HG03442 (cell line): Measurements from ENCODE around the gene ZSCAN5A.
"Not testable (repeated sequence)": the region's sequence is repeated elsewhere in the genome, so short reads cannot be mapped to it uniquely, and the experiment has no call there.

Source experiments
- ATAC-seq: cut with Tn5 transposase; IDR thresholded peaks from one replicate; pipeline ENCODE4 v1.9.1; 2021; ENCODE audit warnings: mild to moderate bottlenecking, moderate library complexity; ENCODE audit not compliant: unreplicated experiment

The ZSCAN5A gene

DNA sequence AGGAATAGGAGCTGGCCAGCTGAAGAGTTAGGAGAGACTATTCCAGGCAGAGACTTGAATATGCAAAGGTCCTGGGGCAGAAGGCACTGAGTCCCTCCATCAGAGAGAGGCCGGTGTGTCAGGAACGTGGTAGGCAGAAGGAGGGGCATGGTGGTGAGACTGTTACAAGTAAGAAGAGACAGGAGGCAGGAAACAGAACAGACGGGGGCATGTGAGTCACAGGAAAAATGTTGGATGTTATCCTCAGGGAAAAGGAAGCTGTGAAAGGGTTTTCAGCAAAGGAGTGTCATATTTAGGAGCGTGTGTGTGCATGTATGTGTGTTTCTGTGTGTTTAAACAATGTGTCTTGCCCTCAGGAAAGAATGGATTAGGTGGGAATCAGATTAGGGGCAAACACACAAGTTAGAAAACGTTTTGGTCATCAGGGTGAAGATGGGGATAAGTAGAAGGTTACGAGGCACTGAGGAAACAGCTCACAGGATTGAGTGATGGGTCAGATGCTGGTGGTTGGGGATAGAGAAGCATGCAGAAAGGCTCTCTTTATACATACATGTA, 41.0 kb downstream of the ZSCAN5A start:
- ATAC-seq = no peak

DNA sequence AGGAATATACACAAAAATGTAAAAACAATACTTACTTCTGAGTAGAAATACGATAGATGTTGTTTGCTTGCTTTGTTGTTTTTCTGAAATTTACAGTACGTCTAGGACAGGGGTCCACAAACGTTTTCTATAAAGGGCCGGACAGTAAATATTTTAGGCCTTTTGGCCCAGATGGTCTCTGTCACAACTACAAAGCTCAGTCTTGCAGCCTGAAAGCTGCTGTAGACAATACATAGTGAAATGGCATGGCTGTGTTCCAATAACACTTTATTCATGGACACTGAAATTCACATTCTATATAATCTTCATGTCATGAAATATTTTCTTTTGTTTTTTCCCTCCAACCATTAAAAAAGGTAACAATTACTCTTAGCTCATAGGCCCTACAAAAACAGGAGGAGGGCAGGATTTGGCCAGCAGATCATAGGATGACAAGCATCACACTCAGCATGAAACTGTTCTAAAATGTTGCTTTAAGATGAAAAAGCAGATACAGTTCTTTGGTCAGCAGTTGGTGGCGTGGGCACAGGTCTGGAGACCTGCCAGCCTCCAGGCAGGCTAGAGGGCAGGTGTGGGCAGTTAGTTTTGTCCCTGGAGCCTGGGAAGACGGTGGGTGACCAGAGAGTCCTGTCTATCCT, 42.4 kb downstream of the ZSCAN5A start, which contains the start of gene EDDM13:
Gene EDDM13 (plus strand): TSS at position 588 of the 638 bp plus-strand sequence. CDS start 87 bp downstream, outside the sequence.
- ATAC-seq = no peak

DNA sequence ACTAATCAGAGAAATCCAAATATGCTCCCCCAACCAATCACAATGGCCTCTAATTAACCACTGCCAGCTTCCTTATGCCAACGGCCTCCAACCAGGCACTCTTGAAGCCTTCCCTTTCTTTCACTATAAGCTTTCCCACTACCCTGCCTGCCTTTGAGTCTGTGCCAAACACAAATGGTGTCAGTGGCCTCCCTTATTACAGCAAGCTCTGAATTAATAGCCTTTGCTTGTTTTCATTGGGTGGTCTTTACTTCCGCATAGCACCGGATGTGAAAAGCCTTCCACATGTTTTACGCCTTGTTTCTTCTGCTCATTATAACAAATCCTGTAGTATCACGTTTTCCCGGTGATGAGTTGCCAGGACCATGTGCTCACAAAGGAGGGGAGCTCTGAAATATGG, 43.5 kb downstream of the ZSCAN5A start:
- ATAC-seq = no peak

- ATAC-seq = no peak
Observed at GRCh38 chr19:56270676-56271075, 44.0 kb downstream of the ZSCAN5A start.

DNA sequence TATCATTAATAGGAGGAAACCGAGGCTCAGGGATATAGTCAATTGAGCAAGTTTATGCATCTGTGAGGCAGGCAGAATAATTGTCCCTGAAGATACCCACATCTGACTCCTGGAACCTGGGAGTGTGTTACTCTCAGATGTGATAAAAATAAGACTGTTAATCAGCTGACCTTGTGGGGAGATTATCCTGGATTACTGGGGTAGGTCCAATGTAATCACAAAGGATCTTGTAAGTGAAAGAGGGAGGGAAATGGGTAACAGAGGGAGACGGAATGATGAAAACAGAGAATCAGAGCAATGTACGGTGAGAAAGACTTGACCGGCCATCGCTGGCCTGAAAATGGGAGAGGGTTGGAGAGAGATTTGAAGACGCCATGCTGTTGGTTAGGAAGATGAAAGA, 45.3 kb downstream of the ZSCAN5A start:
- no peak for ATAC-seq

GRCh38 chr19:56266051-56266450, 48.6 kb downstream of the ZSCAN5A start:
- ATAC-seq = no peak

- no peak for ATAC-seq
Observed at GRCh38 chr19:56263319-56263718, 51.3 kb downstream of the ZSCAN5A start.

GRCh38 chr19:56261932-56262331, 52.7 kb downstream of the ZSCAN5A start:
- not testable (repeated sequence) for ATAC-seq

DNA sequence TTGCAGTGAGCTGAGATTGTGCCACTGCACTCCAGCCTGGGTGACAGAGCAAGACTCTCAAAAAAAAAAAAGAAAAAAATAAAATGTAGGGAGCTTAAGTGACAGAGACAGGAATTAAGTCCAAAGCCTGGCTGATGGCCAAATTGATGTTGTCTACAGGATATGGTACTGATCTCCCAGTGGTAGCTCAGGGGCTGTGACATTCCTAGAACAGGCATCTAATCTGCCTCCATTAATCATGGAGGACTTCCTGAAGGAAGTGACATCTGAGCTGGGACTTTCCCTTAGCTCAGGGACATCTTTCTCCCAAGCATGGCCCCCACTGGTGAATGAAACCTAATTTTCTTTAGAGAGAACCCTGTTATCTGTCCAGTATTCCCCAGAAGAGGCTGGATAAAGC, 53.5 kb downstream of the ZSCAN5A start:
- no peak for ATAC-seq

DNA sequence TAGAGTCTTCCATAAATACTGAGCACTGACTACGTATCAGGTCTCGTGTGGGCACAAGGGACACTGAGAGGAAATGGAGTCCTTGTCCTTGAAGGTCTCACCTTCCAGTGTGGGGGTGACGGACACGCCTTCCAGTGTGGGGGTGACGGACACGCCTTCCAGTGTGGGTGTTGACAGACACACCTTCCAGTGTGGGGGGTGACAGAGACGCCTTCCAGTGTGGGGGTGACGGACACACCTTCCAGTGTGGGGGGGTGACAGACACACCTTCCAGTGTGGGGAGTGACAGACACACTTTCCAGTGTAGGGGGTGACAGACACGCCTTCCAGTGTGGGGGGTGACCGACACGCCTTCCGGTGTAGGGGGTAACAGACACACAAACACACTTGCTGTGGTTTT, 56.4 kb downstream of the ZSCAN5A start:
- ATAC-seq = no peak

- ATAC-seq = no peak
Observed at GRCh38 chr19:56253737-56254136, 60.9 kb downstream of the ZSCAN5A start.

DNA sequence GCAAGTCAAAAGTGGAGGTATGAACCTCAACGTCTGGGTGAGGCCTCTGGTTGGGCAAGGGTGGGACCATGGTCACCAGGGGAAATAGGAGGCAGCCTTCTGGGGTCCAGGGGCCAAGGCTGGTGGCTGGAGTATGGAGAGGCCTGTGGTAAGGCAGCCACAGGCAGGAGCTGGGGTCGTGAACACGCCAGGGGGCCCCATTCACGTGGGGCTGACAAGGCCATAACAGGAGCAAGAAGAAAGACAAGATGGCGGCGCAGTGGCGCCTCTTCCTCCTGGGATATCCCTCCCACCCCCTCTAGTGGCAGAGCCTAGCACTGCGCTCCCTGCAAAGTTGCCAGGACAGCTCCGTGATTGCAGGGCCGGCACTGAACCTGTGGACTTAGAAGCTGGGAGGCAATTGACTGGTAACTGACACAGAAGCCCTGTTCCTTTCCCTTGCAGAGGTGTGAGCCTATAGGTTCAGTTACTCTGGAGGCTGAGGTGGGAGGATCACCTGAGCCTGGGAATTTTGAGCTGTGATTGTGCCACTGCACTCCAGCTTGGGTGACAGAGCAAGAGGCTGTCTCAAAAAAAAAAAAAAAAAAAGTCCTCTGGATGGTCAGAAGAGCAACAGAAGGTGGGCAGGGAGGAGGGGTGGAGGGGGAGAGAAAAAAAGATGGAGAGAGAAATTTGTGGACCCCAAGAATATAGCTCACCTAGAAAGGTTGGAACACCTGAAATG, 61.8 kb downstream of the ZSCAN5A start:
- ATAC-seq = no peak

DNA sequence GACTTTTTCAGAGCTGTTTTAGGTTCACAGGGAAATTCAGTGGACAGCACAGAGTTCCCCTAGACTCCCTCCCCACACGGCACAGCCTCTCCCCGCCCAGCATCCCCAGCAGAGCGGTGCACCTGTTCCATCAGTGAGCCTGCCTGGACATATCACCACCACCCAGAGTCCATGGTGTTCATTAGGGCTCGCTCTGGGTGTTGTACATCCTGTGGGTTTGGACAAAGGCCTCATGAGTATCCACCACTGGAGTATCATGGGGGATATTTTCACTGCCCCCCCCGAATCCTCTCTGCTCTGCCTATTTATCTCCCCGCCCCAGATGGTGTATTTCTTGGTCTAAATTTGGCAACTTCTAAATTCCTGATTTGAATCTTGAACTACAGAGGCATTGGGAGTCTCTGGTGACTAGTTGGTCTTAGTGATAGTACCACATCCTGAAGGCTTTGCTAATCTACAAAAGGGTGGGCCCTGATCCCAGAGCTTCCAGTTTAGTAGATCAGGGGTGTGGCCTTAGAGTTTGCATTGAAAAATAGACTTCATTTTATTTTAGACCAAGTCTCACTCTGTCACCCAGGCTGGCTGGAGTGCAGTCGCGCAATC, 65.8 kb downstream of the ZSCAN5A start:
- ATAC-seq = not testable (repeated sequence)

- not testable (repeated sequence) for ATAC-seq
Observed at GRCh38 chr19:56245764-56246163, 68.9 kb downstream of the ZSCAN5A start.

DNA sequence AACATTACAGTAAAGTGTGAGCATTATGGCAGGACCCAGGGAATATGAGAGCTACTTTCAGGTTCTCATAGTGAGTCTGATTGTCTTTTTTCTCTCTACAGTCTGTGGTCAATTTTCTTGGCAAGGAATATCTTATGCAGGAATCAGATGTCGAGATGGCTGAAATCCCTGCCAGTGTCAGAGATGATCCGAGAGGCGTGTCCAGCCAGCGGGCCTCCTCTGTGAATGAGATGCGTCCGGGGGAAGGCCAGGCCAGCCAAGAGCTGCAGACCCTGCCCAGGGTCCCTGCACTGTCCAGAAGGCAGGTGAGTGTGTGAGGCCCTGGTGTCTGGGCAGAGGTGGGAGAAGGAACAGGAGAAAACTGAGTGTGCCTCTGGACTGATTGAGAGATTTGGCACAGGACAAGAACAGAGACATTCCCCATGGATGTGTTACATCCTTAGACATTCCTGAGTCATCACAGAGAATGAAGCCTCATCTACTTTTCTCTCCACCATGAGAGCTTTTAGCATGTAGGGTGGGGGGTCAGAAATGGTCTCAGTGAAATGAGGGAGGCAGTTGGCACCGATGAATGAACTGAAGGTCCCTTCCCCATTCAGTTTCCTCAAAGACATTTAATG, 69.4 kb downstream of the ZSCAN5A start:
- ATAC-seq = no peak

DNA sequence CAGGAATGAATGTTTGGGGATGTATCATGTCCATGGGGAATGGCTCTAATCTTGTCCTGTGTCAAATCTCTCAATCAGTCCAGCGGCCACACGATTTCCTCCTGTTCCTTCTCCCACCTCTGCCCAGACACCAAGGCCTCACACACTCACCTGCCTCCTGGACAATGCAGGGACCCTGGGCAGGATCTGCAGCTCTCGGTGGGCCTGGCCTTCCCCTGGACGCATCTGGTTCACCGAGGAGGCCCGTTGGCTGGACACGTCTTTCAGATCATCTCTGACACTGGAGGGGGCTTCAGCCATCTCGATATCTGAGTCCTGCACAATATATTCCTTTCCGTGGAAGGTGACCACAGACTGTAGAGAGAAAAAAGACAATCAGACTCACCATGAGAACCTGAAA, 91.2 kb downstream of the ZSCAN5A start:
- ATAC-seq = no peak

GRCh38 chr19:56222901-56223300, 91.7 kb downstream of the ZSCAN5A start:
- no peak for ATAC-seq

DNA sequence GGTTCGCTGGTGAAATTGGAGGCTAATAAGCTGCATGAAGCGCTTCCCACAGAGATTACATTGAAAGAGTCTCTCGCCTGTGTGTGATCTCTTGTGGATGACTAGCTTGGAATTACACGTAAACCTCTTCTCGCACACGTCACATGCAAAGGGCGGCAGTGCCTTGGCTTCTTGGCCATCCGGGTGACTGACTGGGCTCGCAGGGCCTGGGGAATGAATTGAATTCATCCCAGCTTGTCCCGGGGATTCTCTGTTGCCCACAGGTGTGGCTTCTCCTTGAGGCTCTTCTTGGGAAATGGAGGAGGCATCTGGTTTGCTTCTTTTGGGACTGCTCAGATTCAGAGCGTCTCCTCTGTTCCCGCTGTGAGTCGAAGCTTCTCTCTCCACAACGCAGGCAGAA, 92.8 kb downstream of the ZSCAN5A start:
- no peak for ATAC-seq

DNA sequence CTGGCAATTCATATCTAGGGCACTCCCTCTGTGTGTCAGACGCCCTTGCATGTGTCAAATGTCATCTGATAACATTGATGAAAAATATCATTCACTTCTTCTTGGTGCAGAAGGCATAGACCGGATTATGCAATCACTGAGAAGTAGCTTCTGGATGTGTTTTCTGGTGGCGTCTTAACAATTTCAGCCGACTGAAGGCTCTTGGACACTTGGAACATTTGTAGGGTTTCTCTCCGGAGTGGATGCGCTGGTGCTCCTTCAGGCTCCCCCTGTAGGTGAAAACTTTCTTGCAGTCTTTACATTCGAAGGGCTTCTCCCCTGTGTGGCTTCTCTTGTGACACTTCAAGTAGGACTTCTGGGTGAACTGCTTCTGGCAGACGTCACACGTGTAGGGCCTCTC, 93.2 kb downstream of the ZSCAN5A start:
- ATAC-seq = not testable (repeated sequence)

- no peak for ATAC-seq
Observed at GRCh38 chr19:56218961-56219360, 95.7 kb downstream of the ZSCAN5A start.
